Ectodermal cell (in vitro differentiated cells): ENCODE results near the gene FAM193B. TPM values are rescaled to one million over a fixed set of nuclear protein-coding genes. Genes with fewer than 3 reads are reported as not detected.

Experiments
- H3K27ac ChIP-seq: 2 replicates; pipeline ENCODE4 v1.7.0; 2013; ENCODE audit warnings: mild to moderate bottlenecking, low read depth, low read length; ENCODE audit not compliant: insufficient read depth, poor library complexity, severe bottlenecking
- H3K27me3 ChIP-seq: 2 replicates; pipeline ENCODE4 v1.7.0; 2013; ENCODE audit warnings: mild to moderate bottlenecking, low read length; ENCODE audit not compliant: insufficient read depth, control insufficient read depth, poor library complexity, severe bottlenecking
- H3K36me3 ChIP-seq: one replicate; pipeline ENCODE4 v1.7.0; 2013; ENCODE audit warnings: low read length; ENCODE audit not compliant: control insufficient read depth, insufficient read depth
- H3K4me1 ChIP-seq: one replicate; pipeline ENCODE4 v1.7.0; 2013; ENCODE audit warnings: low read length; ENCODE audit not compliant: control insufficient read depth, insufficient read depth
- H3K4me3 ChIP-seq: 2 replicates; pipeline ENCODE4 v1.7.0; 2013; ENCODE audit warnings: low read depth, low read length, control low read depth; ENCODE audit not compliant: insufficient read depth
- H3K9me3 ChIP-seq: 2 replicates; pipeline ENCODE4 v1.7.0; 2013; ENCODE audit warnings: mild to moderate bottlenecking, low read length, moderate library complexity; ENCODE audit not compliant: control insufficient read depth
- WGBS, 2 experiments: methylation state at CpG; one replicate each; pipeline ENCODE4 v1.1.7; 2013; ENCODE audit warnings: missing lambda C conversion rate in 2 of 2; 5-methylcytosine and 5-hydroxymethylcytosine counted together
- polyA plus RNA-seq, 4 experiments: library from polyadenylated mRNA; stranded (reverse); fragments of 50-300 nt; gene quantifications; one replicate each; pipeline ENCODE4 v1.2.3, GENCODE V29; 2013

Gene FAM193B
- 102 TPM for polyA plus RNA-seq (2013, experiment 1 of 4)
- polyA plus RNA-seq (2013, experiment 2 of 4), result 81.0 TPM
- 96.2 TPM for polyA plus RNA-seq (2013, experiment 3 of 4)
- 102 TPM for polyA plus RNA-seq (2013, experiment 4 of 4)

DNA sequence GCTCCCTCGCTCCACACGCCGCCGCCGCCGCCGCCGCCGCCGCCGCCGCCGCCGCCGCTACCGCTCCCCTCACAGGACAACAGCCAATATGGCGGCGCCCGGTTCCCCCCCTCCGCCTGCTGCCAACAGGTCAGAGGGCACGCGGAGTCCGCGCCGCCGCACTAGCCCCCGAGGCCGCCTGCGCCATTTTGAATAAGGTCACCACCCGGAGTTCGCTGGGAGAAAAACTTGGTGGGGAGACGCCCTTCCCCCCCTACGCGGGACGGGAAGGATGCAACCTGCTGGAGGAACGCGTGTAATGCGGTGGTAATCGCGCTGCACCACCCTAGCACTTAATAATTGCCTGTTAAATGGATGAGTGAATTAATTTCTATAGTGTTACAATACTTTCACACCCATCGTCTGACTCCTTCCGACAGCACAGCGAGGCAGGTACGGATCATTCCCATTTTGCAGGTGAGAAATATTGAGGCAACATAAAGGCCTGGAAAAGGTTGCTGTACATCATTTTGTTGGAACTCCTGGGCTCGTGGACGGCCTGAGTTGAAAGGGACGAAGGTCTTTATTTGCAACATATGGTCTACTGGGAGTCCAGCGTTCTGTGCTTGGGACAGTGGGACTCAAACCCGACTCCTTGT is at the start of gene FAM193B:
TSS of gene FAM193B (minus strand) at position 90 of the 638 bp plus-strand sequence. CDS start 105 bp downstream, outside the sequence.
- H3K36me3 ChIP-seq, result peaks cover 12% of the 10 kb centered on the region
- WGBS, 2 experiments, result 16% methylated on average over 49 of the region's 49 CpGs
- no peaks in the 10 kb centered on the region for H3K9me3 ChIP-seq
- H3K27me3 ChIP-seq, result no peaks in the 10 kb centered on the region
- H3K4me1 ChIP-seq, result peaks cover 7% of the 10 kb centered on the region
- peak within 1 kb of the TSS; percentile 57 for H3K4me3 ChIP-seq
- H3K27ac ChIP-seq, result no peak within 1 kb of the TSS

DNA sequence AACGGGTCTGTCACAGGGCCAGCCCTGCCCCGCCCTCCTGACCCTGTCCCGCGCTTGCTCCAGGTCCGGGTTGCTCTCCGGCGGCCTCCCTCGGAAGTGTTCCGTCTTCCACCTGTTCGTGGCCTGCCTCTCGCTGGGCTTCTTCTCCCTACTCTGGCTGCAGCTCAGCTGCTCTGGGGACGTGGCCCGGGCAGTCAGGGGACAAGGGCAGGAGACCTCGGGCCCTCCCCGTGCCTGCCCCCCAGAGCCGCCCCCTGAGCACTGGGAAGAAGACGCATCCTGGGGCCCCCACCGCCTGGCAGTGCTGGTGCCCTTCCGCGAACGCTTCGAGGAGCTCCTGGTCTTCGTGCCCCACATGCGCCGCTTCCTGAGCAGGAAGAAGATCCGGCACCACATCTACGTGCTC is 49.8 kb upstream of the FAM193B start:
- no peak overlapping the region for H3K27ac ChIP-seq
- WGBS, 2 experiments, result 93 to 95% methylated on average over 27 of the region's 27 CpGs

DNA sequence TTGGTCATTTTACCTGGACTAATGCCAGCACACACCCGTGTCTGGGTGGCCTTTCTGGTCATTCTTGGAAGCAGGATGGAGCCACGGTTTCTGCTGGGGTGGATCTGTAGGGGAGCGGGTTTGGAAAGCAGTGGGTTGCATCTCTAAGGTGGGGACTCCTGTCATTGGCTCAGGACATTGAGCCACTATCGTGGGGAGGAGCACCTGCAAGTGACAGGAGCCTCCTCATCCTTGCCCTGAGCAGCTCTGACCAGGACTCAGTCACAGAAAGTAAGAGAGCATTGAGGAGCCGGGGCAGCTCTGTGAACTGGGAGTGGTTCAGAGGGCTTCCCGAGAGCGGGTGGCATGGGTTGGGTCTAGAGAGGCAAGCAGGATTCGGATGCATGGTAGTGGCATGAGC is 49.3 kb upstream of the FAM193B start:
- Histone ChIP-seq H3K4me3 (no peak overlapping the region), H3K36me3 (no peaks in the 10 kb centered on the region), H3K27me3 (peaks cover 8% of the 10 kb centered on the region), H3K27ac (no peak overlapping the region), H3K4me1 (peaks cover 12% of the 10 kb centered on the region), H3K9me3 (no peaks in the 10 kb centered on the region)
- WGBS, 2 experiments, result 92 to 93% methylated on average over 8 of the region's 8 CpGs

More for the DNA sequence above, 49.8 kb upstream of the FAM193B start:
- Histone ChIP-seq H3K36me3 (no peaks in the 10 kb centered on the region), H3K4me1 (peaks cover 12% of the 10 kb centered on the region), H3K9me3 (no peaks in the 10 kb centered on the region), H3K27me3 (peaks cover 5% of the 10 kb centered on the region), H3K4me3 (no peak overlapping the region)

DNA sequence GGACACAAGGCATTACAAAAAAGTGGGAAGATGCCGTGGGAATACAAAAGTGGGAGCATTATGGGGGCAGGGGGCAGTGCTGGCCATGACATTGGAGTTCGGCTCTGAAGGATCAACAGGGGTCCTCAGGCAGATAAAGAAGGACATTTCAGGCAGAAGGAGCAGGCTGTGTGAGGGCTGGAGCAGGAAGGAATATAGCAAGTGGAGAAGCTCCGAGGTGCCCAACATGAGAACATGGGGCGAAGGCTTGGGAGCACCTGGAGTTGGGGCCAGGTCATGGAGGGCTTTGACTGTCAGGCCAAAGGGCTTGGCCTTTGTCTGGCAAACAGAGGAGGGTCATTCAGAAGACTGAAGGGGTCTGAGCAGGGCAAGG is 48.1 kb upstream of the FAM193B start:
- H3K27ac ChIP-seq, result no peak overlapping the region
- no peaks in the 10 kb centered on the region for H3K36me3 ChIP-seq
- peaks cover 6% of the 10 kb centered on the region for H3K4me1 ChIP-seq
- WGBS, 2 experiments, result 91 to 92% methylated on average over 4 of the region's 4 CpGs
- H3K9me3 ChIP-seq, result no peaks in the 10 kb centered on the region
- no peak overlapping the region for H3K4me3 ChIP-seq
- peaks cover 12% of the 10 kb centered on the region for H3K27me3 ChIP-seq

DNA sequence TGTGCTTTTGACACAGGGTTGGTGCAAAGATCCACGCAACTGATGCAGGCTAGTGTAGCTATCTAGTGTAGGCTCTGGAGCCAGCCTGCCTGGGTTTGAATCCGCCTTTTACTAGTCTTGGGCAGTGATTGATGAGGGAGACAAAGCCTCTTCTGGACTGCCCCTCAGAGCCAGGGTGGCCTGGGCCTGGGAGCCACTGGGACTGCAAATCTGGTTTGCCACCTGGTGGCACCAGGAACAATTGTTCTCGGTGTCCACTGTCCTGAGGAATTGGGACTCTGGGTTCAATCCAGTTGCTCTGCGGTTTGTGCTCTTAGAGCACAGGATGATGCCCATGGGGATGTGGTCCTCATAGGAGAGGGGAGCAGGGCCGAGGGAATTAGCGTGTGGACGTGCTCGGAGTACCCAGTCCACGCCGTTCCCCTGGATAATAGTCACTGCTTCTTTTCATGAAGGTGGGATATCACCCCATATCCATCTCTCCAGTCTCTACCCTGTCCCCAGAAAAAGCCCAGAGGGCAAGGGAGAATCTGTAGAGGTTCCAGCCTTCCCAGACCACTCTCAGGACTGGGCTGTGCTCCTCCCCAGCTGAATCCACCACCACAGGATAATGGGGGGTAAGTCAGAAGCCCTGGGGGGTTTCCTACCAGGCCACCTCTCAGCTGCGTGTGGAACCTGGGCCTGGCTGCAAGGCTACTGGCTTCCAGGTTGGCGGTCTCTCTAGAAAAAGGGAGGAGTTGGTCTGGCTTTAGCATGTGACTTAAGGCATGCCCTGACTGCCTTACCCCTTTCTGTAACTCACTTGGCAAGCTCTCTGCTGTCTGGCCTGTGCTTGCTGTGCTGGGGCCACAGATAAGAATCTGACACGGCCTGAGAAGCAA is 47.5 kb upstream of the FAM193B start:
- Histone ChIP-seq H3K4me1 (peaks cover 6% of the 10 kb centered on the region), H3K27me3 (peaks cover 12% of the 10 kb centered on the region), H3K36me3 (no peaks in the 10 kb centered on the region), H3K27ac (no peak overlapping the region), H3K9me3 (no peaks in the 10 kb centered on the region), H3K4me3 (no peak overlapping the region)
- WGBS, 2 experiments, result 95% methylated on average over 13 of the region's 13 CpGs

DNA sequence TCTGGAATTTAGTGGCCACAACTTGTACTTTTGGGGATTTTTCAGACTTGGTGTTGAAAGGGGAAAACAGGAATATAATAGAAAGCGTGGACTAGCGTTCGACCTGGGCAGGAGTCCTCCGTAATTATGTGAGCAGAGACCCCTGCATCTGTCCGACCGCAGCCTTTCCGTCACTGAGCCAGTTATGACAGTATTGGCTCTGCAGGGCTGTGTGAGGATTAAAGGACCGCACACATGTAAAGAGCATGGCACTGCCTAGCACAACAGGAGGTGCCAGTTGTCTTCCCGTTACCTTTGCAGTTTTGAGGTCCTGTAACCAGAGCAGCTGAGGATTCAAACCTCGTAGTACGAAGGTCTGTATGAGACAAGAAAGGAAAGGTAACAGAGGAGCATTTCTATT is 46.8 kb upstream of the FAM193B start:
- Histone ChIP-seq H3K4me3 (peak overlapping the region; percentile 78), H3K27ac (no peak overlapping the region), H3K9me3 (no peaks in the 10 kb centered on the region), H3K4me1 (peaks cover 6% of the 10 kb centered on the region), H3K36me3 (peaks cover 2% of the 10 kb centered on the region), H3K27me3 (peaks cover 12% of the 10 kb centered on the region)
- 95% methylated on average over 11 of the region's 11 CpGs for whole genome bisulfite sequencing, 2 experiments

DNA sequence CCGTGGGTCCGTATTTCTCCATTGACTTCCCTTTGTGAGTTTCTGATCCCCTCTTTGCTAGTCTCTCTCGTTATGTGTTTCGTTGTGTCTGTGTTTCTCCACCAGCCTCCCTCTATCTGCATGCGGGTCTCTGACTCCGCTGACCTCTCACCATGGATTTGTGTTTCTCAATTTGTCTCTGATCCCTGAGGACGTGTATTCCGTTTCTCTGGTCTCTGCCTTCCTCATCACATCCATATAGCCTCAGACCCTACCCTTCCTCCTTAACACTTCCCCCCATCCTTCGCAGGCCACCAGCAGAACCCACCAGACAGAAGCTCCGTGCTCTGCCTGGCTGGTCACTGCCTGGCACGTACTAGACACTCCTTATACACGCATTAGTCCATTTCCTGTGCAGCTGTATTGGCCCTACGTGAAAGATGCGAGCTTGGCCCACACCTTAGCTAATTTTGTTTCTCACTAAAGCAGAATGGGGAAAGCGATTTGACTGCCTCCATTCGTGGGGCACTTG is 46.2 kb upstream of the FAM193B start:
- Histone ChIP-seq H3K36me3 (peaks cover 6% of the 10 kb centered on the region), H3K27ac (peak overlapping the region; percentile 50), H3K27me3 (peaks cover 12% of the 10 kb centered on the region), H3K4me3 (peak overlapping the region; percentile 78), H3K9me3 (no peaks in the 10 kb centered on the region), H3K4me1 (peaks cover 6% of the 10 kb centered on the region)
- WGBS, 2 experiments, result 22 to 23% methylated on average over 16 of the region's 16 CpGs

DNA sequence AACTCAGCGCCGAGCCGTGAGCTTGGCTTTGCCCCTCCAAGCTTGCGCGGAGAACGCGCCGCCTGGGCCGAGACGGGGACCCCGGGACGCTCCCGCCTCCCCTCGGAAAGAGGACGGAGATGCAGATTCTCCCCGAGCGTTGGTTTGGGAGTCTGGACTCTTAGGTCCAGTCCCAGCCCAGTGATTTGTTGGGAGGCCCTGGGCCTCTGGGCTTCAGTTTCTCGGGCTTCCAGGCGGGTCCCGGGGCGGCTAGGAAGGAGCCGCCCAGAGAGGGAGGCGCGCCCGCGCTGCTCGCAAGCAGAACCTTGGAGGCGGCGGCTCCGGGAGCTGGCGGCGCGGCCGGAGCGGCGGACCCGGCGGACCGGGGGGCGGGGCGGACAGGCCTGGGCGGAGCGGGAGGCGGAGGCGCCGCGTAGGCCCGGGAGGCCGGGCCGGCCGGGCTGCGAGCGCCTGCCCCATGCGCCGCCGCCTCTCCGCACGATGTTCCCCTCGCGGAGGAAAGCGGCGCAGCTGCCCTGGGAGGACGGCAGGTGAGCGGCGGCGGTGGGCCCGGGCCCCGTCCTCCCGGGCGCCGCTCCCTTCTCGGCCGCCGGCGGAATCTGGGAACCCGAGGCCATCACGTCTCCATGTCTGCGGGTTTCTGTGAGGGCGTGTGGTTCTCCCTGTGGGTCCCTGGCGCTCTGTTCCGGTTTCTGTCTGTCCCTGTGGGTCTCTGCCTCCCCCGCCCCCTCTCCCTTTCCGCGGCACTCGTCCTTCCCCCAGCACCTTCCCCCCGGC is 45.6 kb upstream of the FAM193B start, which contains the start of gene B4GALT7:
TSS of gene B4GALT7 (plus strand) at position 402 of the 777 bp plus-strand sequence. CDS start at position 481, 79 bp downstream.
- 0 to 1% methylated on average over 86 of the region's 86 CpGs for WGBS, 2 experiments
- H3K4me3 ChIP-seq, result peak within 1 kb of the TSS; percentile 78
- peak within 1 kb of the TSS; percentile 50 for H3K27ac ChIP-seq

DNA sequence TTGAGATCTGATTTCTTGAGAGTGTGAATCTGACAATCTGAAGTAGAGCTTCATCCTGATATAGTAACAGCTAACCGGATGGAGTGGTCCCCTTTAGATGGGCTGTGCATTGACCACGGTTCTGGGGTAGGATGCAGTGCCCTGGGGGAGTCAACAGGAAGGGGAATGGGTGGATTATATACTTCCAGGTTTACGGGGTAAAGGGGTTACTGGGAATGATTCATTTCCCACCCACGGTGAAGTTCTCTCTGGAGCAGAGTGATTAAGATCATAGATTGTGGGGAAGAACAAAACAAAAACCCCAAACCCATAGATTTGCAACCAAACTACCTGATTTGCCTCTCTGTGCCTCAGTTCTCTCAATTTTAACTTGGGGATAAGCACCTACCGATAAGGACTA is 44.1 kb upstream of the FAM193B start:
- Histone ChIP-seq H3K27me3 (peaks cover 12% of the 10 kb centered on the region), H3K4me1 (peaks cover 6% of the 10 kb centered on the region), H3K4me3 (no peak overlapping the region), H3K36me3 (peaks cover 22% of the 10 kb centered on the region), H3K9me3 (no peaks in the 10 kb centered on the region), H3K27ac (no peak overlapping the region)
- WGBS, 2 experiments, result 79 to 81% methylated on average over 4 to 5 of the region's 5 CpGs

More for the DNA sequence above, 45.6 kb upstream of the FAM193B start, which contains the start of gene B4GALT7:
- Histone ChIP-seq H3K36me3 (peaks cover 13% of the 10 kb centered on the region), H3K9me3 (no peaks in the 10 kb centered on the region), H3K27me3 (peaks cover 12% of the 10 kb centered on the region), H3K4me1 (peaks cover 6% of the 10 kb centered on the region)
